HK-2 (cell line): ENCODE results near the gene NUDCD2.
"Not testable (repeated sequence)": the region's sequence is repeated elsewhere in the genome, so short reads cannot be mapped to it uniquely, and the experiment has no call there.

Source experiments
- DNase-seq: peaks from one replicate; pipeline ENCODE4 v3.0.0-alpha.2; 2018; ENCODE audit not compliant: unreplicated experiment

Gene NUDCD2

DNA sequence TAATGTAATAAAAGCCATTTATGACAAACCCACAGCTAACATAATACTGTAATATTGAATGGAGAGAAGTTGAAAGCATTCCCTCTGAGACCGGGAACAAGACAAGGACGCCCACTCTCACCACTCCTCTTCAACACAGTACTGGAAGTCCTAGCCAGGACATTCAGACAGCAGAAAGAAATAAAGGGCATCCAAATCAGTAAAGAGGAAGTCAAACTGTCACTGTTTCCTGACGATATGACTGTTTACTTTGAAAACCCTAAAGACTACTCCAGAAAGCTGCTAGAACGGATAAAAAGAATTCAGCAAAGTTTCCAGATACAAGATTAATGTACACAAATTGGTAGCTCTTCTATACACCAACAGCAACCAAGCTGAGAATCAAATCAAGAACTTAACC is 33.8 kb downstream of the NUDCD2 start:
- DNase-seq = not testable (repeated sequence)

DNA sequence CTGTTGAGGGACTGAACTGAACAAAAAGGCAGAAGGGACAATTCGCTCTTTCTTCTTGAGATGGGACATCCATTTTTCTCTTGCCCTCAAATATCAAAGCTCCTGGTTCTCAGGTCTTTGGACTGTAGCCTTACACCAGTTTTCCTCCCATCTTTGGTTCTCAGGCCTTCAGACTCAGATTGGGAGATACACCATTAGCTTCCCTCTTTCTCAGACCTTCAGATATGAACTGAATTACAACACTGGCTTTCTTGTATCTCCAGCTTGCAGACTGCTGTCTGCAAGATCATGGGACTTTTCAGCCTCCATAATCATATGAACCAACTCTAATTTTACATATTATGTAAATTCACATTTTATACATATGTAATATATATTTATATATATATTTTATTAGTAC is 35.1 kb downstream of the NUDCD2 start:
- no peak for DNase-seq

DNA sequence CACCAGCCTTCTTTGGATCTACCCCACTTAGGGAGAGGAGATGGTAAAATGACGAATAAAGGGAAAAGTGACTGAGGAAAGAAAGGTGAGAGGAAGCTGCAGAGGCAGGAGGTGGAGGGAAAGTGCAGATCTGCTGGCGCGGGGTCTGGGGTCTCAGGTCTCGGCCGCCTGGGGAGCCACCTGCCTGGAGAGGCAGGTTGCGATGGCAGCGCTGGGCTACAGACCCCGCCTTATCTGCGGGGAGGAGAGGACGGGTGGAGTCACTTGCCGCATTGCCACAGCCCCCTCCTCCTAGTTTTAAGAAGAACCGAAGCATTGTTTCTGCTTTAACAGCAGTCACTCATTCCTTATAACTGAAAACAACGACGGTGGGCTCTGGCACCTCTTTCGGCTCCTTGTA is 44.2 kb downstream of the NUDCD2 start:
- DNase-seq = not testable (repeated sequence)

DNA sequence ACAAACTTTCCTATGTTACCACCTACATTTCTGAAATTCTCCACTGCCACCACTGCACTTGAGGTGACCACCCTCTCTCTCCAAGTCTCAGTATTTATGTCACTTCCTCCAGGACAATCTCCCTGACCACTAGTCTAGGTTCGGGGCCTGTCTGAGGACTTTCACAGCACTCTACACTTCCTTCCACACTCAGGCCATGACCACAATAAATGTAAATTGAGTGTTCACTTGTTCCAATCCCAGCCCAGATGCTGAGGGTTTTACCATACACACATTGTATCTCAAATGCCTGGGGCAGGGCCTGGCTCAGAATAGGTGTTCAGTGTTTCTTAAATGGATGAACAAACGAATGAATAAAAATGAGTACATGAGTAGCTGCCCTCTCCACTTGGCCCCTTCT is 49.4 kb downstream of the NUDCD2 start:
- DNase-seq = no peak

DNA sequence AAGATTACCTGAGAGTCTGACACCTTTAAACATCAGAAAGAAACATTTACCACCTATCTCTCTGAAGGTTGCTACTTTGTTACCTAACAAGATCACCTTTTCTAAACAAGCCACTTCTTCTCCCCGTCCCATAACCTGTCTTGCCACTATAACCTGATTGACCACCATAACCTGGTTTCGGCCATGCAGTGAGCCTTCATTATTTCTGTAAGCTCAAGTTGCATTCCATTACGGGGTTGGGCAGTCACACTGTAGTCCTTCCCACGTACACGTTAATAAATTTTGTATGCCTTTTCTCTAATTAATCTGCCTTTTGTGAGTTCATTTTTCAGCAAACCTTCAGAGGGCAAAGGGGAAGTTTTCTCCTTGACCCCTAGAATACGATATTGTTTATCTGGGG is 50.5 kb downstream of the NUDCD2 start:
- no peak for DNase-seq

DNA sequence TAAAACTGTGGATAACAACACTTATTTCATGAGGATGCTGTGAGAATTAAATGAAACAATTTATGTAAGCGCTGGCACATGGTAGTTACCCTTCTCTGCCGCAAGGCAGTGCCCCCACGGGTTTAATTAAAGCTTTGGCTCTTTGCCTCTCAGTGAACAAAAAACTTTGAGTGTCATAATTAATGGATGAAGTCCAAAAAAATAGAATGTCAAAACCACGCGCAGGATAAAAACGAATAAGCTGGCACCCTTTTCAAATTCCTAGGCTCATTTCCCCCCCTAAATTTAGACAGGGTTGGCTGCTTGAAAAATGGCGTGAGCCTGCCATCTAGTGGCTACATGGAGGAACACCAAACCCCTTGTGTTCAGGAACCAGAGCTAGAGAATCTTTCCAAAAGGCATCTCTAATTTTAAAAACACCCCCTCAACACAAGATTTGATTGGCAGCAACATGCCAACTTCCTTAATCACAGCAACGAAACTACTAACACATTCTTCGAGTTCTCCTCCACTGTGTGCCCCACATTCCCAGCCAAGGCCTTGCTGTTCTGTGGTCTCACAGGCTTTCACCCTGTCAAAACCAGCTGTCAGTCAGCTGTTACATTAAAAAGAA is 51.5 kb downstream of the NUDCD2 start:
- peak; percentile 20 for DNase-seq

DNA sequence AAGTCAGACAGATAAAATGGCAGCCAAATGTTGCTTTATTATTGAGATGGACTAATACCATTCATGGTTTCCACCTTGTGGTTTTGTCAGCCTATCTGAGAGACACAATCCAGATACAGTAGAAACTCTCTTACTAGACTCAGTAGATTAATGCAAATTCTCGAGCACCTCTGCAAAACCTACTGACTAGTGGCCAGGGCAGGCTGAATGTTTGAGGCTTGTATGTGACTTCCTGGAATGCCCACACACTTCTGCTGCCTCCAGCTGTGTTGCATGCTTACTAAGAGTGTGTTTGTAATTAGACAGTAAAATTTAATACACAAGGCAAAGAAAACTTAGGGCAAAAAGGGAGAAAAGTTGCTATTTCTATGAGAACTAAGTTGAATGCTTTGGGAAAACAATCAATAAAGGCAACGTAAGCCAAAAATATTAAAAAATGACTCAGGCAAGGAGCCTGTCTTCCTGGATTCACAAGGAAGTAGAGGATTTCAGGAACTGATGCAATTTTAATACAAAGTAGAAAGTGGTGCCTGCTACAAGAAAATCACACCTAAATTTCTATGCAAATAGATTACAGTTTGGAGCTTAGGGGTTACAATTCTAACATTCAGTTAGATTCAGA is 52.8 kb downstream of the NUDCD2 start:
- DNase-seq = no peak

DNA sequence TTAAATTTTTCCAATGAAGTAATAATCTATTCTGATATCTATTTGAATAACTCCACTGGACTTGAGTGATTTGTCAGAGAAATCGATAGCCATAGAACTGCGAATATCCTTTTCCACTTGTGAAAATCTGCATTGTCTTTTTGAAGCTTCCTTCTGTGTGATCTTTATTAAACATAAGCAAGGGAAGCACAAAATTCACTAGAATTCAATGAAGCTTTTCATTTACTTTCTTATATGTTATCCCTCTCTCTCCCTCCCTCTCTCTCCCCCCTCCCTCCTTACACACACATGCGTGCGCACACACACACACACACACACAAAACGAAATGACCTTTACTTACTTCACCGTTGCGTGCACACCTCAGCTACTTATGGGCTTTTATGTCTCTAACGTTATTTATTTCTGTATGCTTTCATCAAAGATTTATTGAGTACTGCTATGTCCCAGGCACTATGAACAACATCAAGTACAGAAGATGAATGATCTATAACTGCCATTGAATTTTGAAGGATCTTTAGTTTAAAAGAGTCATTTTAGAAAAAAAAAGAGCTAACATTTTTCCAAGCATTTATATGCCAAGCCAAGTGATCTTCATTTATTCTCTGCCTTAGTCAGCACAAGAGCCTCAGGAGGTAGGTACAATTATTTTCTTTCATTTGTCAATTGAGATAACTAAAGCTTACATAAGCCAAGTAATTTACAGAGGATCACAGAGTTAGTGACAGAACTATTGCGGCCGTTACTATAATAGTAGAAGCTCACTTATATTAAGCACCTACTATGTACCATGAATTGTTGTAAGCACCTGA is 55.3 kb downstream of the NUDCD2 start:
- DNase-seq = no peak

DNA sequence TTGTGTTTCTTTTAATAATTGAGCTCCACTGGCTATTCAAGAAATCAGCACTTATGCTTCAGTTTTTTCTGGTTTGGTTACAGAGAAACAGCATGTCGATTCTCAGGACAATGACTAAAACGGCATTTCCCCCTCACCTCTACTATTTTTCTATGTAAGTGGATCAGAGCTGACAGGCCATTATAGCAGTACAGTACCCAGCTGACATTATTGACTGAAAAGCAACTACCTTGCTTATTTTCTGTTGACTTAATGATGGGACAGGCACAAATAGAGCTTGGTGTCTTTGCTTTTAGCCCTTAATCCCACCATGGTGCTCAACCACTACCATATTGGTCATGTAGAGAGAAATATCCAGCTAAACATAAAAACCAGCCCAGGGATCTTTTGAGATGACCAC is 57.9 kb downstream of the NUDCD2 start:
- DNase-seq = no peak

DNA sequence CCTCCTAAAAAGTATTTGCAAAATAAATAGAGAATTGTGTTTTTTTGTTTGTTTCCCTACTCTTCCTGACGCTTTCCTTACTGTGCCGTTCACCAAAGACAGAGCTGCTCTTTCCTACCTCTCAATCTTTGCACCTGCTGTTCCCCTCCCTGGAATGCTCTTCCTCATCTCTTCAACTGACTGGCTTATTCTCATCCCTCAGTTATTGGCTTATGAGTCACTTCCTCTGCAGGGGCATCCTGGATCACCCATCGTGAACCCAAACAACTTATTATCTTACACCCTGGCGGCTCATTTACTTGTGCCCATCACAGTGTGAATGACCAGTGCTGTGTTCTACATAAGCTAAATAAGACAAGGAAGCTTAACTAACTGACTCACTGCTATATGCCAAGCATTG is 58.6 kb downstream of the NUDCD2 start:
- DNase-seq = no peak

DNA sequence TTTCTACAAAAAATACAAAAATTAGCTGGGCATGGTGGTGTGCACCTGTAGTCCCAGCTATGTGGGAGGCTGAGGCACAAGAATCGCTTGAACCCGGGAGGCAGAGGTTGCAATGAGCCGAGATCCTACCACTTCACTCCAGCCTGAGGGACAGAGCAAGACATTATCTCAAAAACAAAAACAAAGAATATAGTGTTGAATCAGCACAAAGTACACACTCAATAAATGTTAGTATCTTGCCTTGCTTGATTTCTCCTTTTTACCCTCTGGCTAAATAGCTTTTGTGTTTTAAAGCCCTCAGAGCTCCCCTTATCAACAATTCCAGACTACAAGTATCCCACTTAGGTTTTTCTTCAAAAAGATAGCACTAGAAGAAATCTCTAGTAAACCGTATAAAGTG is 60.0 kb downstream of the NUDCD2 start:
- DNase-seq = no peak

DNA sequence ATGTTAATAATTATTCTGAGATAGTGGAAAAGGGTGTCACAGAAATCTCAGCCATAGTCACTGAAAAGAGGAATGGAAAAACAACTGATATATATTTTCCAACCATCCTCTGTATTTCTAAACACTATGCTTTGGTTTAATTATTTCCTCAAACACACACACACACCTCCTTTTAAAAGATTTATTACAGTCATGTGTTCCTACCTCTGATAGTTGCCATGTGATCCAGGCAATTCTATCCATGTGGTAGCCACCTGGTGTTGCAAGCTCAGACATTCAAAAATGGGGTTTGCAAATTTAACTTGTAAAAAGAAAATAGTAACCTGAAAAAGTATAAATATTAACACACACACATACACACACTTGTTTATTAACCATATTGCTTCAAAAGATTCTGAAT is 62.5 kb downstream of the NUDCD2 start:
- no peak for DNase-seq

DNA sequence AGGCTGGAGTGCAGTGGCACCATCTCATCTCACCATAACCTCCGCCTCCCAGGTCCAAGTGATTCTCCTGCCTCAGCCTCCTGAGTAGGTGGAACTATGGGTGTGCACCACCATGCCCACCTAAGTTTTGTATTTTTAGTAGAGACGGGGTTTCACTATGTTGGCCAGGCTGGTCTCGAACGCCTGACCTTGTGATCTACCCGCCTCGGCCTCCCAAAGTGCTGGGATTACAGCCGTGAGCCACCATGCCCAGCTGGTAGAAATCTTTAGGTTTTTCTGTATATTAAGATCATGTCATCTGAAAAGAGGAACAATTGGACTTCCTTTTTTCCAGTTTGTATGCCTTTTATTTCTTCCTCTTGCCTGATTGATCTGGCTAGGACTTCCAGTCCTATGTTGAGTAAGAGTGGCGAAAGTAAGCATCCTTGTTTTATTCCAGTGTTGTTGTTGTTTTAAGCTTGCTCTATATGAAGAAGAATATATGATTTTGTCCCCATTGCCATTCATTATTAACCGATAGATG is 63.0 kb downstream of the NUDCD2 start:
- not testable (repeated sequence) for DNase-seq
